NT2/D1 (cell line): ENCODE measurements around the gene ITGB4.
A peak's percentile ranks its signal among the peaks of the same experiment; 100 is the strongest.

Experiments
- DNase-seq: peaks from one replicate; pipeline ENCODE4 v3.0.0-alpha.2; 2011; ENCODE audit warnings: low read depth, low spot score
- H3K27me3 ChIP-seq: 2 replicates; pipeline ENCODE4 v1.6.0; 2011; ENCODE audit warnings: mild to moderate bottlenecking; ENCODE audit not compliant: insufficient read length, insufficient read depth
- H3K36me3 ChIP-seq: 2 replicates; pipeline ENCODE4 v1.6.1; 2011; ENCODE audit warnings: mild to moderate bottlenecking, low read length, mixed read lengths; ENCODE audit not compliant: insufficient read depth, insufficient read length
- H3K4me1 ChIP-seq: 2 replicates; pipeline ENCODE4 v1.5.1; 2011; ENCODE audit not compliant: insufficient read depth, insufficient read length
- H3K4me3 ChIP-seq: 2 replicates; pipeline ENCODE4 v1.5.1; 2011; ENCODE audit warnings: low read depth; ENCODE audit not compliant: insufficient read length
- H3K9ac ChIP-seq: 2 replicates; pipeline ENCODE4 v1.6.0; 2011; ENCODE audit warnings: low read depth; ENCODE audit not compliant: insufficient read length
- H3K9me3 ChIP-seq: 2 replicates; pipeline ENCODE4 v1.5.1; 2011; ENCODE audit warnings: mild to moderate bottlenecking, low read length; ENCODE audit not compliant: insufficient read depth
- SUZ12 ChIP-seq: IDR thresholded peaks from 2 replicates; pipeline ENCODE4 v1.6.1; 2011; ENCODE audit not compliant: insufficient read length, insufficient read depth; ENCODE audit errors: extremely low read depth
- YY1 ChIP-seq: IDR thresholded peaks from 2 replicates; pipeline ENCODE4 v1.6.1; 2011; ENCODE audit not compliant: insufficient read length, insufficient read depth
- ZNF274 ChIP-seq: IDR thresholded peaks from 2 replicates; pipeline ENCODE4 v1.6.1; 2011; ENCODE audit warnings: mild to moderate bottlenecking, low read depth, low read length

Gene ITGB4

DNA sequence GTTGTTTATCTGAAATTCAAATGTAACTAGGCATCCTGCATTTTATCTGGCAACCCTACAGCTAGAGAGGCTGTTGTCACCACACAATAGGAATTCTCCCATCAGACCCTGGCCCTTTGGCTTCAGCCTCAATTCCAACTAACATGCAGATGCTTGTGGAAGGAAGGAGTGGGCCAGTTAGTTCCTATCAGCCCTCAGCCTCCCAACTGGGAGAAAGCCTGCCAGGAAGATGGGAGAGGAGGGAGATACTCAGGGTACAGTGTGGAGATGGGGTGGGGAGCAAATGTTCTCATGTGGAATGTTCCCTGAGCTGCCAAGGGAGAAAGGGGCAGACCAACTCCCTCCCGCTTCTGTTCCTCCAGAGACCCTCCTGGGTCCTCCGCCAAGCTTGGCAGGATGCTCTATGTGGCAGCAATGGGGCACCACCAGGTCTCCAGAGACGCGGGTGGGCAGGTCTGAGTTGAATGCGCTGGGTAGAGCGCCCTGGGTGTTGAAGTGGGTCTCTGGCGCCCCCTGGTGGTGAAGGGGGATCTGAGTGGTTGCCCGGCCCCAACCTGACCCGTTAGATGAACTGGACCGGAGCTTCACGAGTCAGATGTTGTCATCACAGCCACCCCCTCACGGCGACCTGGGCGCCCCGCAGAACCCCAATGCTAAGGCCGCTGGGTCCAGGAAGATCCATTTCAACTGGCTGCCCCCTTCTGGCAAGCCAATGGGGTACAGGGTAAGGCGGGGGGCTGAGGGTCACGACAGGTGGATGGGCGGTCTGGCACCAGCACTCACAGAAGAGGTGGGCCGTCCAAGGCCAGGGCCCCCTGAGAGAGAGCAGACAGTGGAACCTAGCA, 28.5 kb downstream of the ITGB4 start:
- no peak for DNase-seq
- H3K4me3 ChIP-seq: no peak overlapping the region
- TF ChIP-seq YY1 (no peak), ZNF274 (no peak), SUZ12 (no peak)

DNA sequence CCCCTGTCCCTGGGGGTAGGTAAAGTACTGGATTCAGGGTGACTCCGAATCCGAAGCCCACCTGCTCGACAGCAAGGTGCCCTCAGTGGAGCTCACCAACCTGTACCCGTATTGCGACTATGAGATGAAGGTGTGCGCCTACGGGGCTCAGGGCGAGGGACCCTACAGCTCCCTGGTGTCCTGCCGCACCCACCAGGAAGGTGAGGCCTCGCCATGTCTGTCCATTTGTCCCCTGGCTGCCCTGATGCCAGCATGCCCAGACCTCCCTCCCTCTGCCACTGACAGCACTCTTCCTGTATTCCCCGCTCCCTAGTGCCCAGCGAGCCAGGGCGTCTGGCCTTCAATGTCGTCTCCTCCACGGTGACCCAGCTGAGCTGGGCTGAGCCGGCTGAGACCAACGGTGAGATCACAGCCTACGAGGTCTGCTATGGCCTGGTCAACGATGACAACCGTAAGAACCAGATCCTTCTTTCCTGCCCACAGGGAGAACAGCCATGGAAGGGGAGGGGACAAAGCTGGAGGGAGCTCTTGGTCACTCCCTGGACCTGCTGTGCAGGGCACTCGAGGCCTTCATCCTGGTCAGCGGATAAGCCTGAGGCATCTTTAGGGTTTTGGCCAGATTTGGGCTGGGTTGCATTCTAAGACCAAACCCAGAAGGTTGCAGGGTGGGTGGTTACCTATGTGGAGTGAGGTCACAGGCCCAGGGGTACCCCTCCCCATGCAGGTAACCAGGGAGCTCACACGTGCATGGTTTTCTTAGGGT, 29.6 kb downstream of the ITGB4 start:
- Histone ChIP-seq H3K36me3 (no peaks in the 10 kb centered on the region), H3K9me3 (no peaks in the 10 kb centered on the region), H3K27me3 (no peaks in the 10 kb centered on the region), H3K9ac (peak overlapping the region; percentile 16), H3K4me3 (no peak overlapping the region), H3K4me1 (peaks cover 19% of the 10 kb centered on the region)
- DNase-seq: no peak
- TF ChIP-seq ZNF274 (no peak), SUZ12 (no peak), YY1 (no peak)

More for the DNA sequence above, 28.5 kb downstream of the ITGB4 start:
- Histone ChIP-seq H3K4me1 (peaks cover 13% of the 10 kb centered on the region), H3K9me3 (no peaks in the 10 kb centered on the region), H3K9ac (peak overlapping the region; percentile 1), H3K27me3 (no peaks in the 10 kb centered on the region), H3K36me3 (no peaks in the 10 kb centered on the region)

DNA sequence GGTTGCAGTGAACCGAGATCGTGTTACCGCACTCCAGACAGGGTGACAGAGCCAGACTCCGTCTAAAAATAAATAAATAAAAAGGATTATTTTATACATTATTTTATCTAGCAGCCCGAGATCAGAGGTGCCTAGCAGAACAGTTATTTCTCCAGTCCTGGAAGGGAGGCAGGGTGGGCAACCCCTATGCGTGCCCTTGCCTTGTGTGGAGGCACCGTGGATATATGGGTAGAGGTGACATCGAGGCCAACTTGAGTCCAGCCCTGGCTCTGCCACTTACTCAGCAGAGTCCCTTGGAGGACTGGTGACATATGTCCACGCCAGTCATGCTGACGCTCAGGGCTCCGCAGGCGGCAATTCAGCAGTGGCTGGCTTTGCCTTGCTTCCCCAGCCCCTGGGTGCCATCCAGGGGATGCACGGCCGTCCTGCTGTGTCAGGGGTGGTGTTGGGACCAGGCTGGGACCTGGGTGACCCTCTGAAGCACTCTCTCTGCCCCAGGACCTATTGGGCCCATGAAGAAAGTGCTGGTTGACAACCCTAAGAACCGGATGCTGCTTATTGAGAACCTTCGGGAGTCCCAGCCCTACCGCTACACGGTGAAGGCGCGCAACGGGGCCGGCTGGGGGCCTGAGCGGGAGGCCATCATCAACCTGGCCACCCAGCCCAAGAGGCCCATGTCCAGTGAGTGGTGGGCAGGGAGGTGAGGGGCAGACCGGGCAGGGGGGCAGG, 30.6 kb downstream of the ITGB4 start:
- Histone ChIP-seq H3K27me3 (no peaks in the 10 kb centered on the region), H3K4me3 (no peak overlapping the region), H3K9me3 (no peaks in the 10 kb centered on the region), H3K4me1 (peaks cover 19% of the 10 kb centered on the region), H3K9ac (no peak overlapping the region), H3K36me3 (no peaks in the 10 kb centered on the region)
- TF ChIP-seq ZNF274 (no peak), SUZ12 (no peak), YY1 (no peak)
- no peak for DNase-seq

DNA sequence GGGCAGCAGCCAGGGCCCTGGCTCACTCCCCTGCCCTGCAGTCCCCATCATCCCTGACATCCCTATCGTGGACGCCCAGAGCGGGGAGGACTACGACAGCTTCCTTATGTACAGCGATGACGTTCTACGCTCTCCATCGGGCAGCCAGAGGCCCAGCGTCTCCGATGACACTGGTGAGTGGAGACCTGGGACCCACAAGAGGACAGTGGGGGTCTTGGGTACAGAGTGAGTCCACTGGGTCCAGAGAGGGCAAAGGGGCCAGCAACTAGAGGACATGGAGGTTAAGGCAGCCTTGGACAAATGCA, 31.1 kb downstream of the ITGB4 start:
- TF ChIP-seq YY1 (no peak), SUZ12 (no peak)
- Histone ChIP-seq H3K27me3 (no peaks in the 10 kb centered on the region), H3K4me3 (no peak overlapping the region), H3K4me1 (peaks cover 19% of the 10 kb centered on the region), H3K9me3 (no peaks in the 10 kb centered on the region), H3K36me3 (no peaks in the 10 kb centered on the region), H3K9ac (no peak overlapping the region)
- DNase-seq: no peak

DNA sequence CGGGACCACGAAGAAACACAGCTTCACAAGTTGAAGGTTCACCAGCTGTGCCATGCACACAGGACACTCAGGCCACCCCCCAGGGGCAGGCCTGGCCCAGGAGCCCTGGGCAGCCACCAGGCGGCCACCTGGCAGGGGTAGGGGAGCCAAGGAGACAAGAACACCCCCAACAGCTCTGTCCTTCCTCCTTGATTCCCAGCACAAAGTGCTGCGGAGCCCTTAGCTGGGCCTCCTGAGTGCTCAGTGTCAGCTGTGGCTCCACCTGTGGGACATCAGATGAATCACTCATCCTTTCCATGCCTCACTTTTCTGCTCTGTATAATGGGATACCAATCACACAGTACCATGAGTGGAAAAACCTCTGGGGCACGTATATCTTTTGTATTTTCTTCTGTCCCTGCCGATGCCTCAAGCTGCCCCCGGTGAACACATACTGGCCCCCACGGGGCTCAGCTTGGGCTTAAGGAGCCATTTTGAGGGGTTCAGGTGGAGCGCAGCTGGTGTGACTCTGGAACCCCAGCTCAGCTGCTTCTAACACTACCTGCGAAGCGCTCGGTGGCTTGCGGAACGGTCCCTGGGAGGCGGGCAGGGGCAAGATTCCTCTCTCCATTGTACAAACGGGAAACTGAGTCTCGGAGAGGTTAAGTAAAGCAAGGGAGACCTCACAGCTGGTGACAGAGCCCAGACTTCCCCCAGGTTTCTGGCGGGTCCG, 31.7 kb downstream of the ITGB4 start:
- Histone ChIP-seq H3K9me3 (no peaks in the 10 kb centered on the region), H3K4me3 (peak overlapping the region; percentile 9), H3K4me1 (peaks cover 19% of the 10 kb centered on the region), H3K36me3 (peaks cover 4% of the 10 kb centered on the region), H3K9ac (peak overlapping the region; percentile 70), H3K27me3 (no peaks in the 10 kb centered on the region)
- TF ChIP-seq ZNF274 (no peak), YY1 (no peak), SUZ12 (no peak)
- no peak for DNase-seq

DNA sequence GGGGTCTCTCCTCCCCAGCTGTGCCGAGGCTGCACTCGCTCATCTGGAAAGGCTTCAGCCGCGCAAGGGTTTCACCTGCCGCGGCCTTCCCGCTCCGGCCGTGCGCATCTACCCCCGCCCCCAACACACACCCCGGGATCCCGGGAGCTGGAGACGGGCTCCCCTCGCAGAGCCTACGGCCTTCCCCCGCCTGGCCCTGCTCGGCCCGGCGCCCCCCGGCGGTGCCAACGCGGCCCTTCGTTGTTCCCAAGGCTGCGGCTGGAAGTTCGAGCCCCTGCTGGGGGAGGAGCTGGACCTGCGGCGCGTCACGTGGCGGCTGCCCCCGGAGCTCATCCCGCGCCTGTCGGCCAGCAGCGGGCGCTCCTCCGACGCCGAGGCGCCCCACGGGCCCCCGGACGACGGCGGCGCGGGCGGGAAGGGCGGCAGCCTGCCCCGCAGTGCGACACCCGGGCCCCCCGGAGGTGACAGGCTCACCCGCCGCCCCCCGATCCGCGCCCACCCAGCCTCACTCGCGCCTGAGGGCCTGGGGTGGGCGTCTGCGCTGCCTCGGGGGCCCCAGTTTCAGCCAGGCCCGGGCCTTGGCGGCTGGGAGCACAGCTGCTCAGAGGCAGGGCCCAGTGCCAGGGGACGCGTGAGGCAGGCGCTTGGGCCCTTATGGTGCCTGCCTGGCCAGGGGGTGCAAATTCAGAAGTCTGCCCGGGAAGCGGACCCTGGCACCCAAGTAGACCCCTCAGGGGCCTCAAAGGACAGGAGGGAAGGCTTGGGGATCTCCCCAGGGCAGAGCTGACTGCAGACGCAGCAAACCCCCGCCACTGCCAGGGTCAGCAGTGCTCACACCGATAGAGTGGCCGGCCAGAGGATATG, 32.5 kb downstream of the ITGB4 start:
- Histone ChIP-seq H3K36me3 (peaks cover 5% of the 10 kb centered on the region), H3K27me3 (no peaks in the 10 kb centered on the region), H3K9me3 (no peaks in the 10 kb centered on the region), H3K4me1 (peaks cover 25% of the 10 kb centered on the region), H3K4me3 (peak overlapping the region; percentile 9), H3K9ac (peak overlapping the region; percentile 70)
- no peak for TF ChIP-seq ZNF274
- DNase-seq: no peak
